SHP77 treated with DMSO at 0.1 percent for 48 hours (cell line): ENCODE results near the gene NFKBIB.
A peak's percentile ranks its signal among the peaks of the same experiment; 100 is the strongest.
"Not testable (repeated sequence)": the region's sequence is repeated elsewhere in the genome, so short reads cannot be mapped to it uniquely, and the experiment has no call there.

Source experiments
- DNase-seq: peaks from one replicate; lab custom pipeline; 2025; lab: John Stamatoyannopoulos, UW

Gene NFKBIB, protein sequence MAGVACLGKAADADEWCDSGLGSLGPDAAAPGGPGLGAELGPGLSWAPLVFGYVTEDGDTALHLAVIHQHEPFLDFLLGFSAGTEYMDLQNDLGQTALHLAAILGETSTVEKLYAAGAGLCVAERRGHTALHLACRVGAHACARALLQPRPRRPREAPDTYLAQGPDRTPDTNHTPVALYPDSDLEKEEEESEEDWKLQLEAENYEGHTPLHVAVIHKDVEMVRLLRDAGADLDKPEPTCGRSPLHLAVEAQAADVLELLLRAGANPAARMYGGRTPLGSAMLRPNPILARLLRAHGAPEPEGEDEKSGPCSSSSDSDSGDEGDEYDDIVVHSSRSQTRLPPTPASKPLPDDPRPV

DNA sequence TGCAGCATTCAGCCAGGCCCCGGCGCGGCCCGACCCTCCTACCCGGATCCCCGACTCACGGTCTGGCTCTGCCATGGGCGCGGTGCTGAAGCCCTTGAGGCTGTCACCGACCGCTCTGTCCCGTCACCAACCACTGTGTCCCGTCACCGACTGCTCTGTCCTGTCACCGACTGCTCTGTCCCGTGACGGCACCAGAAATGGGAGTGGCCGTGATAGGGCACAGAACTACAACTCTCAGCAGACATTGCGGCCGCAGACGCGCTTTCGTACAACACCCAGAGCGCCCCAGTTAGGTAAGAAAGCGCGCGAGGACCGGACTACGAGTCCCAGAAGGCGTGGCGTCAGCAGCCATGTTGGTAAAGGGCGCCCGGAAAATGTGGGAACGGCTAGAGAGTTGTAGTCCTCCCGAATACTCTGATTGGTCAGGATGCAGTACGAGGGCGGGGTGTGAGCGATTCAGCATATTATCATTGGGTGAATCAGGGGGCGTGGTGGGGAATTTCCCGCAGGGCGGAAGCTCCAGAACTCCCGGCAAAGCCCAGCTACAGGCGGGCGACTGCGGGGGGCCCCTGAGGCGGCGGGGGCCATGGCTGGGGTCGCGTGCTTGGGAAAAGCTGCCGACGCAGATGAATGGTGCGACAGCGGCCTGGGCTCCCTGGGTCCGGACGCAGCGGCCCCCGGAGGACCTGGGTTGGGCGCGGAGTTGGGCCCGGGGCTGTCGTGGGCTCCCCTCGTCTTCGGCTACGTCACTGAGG is at the start of gene NFKBIB, which contains the start of gene SIRT2:
Gene NFKBIB (plus strand): TSS at position 523 of the 755 bp plus-strand sequence. CDS start 64 bp downstream, at position 587.
Gene SIRT2 (minus strand): TSS at position 172 of the 755 bp plus-strand sequence. CDS start 97 bp downstream, at position 75.
- DNase-seq, result peak; percentile 100

DNA sequence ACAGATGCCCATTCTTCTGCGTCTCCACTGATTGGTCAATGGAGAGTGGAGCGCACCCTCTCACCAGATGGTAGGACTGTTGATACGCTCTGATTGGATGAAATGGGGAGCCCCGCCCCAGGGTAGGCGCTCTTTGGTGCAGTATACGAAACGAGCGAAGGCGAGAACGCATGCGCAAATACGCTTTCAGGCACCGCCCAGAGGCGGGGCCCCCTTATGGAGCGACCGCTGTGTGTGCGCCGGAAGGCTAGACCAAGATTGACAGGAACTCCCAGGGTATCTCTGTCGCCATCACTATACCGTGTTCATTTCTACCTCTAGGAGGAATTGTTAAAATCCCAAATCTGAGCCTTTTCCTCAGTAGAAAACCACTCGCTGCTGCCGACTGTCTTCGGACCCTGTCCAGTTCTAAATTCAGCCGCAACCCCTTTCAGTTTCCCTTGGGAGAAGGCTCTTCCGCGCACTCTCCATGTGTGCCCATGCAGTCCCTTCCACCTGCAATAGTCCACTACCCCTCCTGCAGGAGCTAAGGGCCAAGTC is 49.3 kb upstream of the NFKBIB start:
- DNase-seq, result peak; percentile 80

DNA sequence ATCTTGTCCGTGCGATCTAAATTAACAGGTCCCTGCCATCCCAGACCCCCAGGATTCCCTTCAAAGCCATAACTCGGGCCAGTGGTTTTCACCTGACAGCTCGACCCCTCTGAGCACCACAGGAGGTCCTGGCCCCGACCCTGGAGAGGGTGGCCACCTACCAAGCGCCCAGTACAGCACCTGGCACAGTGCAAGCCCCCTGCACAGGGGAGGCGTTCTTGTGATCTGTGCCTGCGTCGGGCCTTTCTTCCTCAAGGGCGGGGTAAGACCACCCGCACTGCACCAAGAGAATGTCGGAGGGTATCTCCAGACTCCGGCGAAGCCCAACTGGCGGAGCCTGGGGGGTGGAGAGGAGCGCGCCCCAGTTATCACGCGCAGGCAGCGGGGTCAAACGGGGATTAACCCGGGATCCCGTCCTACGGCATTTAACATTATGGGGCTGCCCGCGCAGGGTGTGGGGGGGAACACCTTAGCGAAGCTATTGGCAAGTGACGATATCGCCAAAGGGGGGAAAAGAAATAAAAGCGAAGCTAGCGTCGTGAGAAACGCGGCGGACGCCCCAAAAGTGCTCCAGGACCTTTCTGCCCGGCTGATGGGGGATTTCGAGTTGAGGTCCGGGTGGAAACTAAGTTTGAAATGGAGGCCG is 48.7 kb upstream of the NFKBIB start:
- DNase-seq, result no peak

DNA sequence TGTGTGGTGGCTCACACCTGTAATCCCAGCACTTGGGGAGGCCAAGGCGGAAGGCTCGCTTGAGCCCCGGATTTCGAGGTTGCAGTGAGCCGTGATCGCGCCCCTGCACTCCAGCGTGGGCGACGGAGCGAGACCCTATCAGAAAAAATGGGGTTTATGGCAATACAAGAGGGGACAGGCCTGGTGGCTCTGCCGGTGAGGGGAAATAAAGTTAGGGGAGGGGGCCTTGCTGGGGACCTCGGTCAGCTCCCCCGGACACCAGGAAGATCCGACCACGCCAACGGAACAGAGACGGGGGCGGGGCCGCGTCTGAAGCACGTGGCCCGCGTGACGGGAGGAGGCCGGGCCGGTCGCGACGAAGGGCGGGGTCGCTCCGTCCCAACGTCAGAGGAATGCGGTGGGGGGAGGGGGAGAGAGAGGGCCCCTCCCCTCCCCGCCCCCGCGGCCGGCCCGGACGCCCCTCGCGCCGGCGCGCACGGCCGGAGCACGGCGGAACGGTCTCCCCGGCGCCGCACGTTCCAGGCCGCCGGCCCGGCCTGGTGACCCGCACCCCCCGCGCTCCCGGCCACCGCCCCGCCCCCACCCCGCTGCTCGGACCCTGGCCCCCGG is 48.0 kb upstream of the NFKBIB start:
- peak; percentile 77 for DNase-seq

DNA sequence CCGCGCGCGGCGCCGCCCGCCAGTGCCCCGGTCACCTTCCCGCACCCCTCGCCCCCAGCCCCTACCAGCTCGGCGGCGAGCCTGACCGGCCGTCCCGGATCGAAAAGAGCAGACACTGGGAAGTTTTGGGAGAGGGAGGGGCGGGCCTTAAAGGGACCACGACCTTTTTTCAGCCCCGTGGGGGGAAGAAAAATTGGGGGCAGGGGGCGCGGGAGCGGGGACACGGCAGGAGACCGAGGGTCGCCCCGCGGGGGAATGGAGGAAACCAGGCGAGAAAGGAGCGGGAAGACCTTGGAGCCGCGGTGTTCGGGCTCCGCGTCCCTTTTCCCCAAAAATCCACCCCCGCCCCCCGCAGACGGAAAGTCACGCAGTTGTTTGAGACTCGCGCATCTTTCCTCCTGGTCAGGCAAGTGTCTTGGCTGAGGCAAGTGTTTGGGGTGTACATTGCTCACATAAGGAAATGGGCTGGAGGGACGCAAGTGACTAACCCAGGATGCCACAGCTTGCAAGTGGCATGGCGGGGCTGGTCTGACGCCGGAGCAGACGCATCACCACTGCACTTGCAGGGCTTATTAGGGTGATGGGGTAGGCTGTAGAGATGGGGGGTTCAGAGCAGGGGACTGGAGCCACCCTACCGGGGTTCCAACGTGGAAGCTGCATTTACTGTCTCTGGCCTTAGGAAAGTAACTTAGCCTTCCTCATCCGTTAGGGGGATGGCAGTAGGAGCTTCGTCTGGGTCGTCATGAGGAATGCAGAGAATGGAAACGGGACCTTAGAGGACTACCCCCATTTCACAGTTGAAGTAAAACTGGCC is 47.3 kb upstream of the NFKBIB start:
- DNase-seq, result no peak

DNA sequence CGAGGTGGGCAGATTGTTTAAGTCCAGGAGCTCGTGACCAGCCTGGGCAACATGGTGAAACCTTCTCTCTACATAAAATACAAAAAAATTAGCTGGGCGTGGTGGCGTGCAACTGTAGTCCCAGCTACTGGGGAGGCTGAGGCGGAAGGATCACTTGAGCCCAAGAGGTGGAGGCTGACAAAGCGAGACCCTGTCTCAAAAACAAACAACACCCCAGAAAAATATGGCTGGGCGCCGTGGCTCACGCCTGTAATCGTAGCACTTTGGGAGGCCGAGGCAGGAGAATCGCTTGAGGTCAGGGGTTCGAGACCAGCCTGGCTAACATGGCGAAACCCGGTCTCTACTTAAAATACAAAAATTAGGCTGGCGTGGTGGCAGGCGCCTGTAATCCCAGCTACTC is 46.6 kb upstream of the NFKBIB start:
- DNase-seq, result no peak

DNA sequence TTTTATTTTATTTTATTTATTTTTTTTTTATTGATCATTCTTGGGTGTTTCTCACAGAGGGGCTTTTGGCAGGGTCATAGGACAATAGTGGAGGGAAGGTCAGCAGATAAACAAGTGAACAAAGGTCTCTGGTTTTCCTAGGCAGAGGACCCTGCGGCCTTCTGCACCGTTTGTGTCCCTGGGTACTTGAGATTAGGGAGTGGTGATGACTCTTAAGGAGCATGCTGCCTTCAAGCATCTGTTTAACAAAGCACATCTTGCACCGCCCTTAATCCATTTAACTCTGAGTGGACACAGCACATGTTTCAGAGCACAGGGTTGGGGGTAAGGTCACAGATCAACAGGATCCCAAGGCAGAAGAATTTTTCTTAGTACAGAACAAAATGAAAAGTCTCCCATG is 44.8 kb upstream of the NFKBIB start:
- DNase-seq, result not testable (repeated sequence)

DNA sequence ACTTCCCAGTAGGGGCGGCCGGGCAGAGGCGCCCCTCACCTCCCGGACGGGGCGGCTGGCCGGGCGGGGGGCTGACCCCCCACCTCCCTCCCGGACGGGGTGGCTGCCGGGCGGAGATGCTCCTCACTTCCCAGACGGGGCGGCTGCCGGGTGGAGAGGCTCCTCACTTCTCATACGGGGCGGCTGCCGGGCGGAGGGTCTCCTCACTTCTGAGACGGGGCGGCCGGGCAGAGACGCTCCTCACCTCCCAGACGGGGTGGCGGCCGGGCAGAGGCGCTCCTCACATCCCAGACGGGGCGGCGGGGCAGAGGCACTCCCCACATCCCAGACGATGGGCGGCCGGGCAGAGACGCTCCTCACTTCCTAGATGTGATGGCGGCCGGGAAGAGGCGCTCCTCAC is 44.0 kb upstream of the NFKBIB start:
- not testable (repeated sequence) for DNase-seq

DNA sequence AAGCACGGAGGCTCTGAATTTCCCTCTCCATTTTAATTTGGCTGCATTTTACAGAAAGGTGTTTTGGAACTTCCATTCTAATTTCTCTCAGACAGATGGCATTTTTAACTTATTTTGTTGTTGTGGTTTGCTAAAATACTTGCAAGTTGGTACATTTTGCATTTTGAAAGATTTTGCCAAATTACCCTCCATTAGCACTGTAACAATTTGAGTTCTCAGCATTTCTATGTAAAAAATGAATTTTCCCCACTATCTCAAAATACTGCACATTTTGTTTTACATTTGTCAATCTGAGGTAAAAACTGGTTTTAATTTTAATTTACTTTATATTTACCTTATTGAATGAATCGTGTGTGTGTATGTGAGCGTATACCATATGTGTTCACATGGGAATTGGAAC is 43.0 kb upstream of the NFKBIB start:
- no peak for DNase-seq

DNA sequence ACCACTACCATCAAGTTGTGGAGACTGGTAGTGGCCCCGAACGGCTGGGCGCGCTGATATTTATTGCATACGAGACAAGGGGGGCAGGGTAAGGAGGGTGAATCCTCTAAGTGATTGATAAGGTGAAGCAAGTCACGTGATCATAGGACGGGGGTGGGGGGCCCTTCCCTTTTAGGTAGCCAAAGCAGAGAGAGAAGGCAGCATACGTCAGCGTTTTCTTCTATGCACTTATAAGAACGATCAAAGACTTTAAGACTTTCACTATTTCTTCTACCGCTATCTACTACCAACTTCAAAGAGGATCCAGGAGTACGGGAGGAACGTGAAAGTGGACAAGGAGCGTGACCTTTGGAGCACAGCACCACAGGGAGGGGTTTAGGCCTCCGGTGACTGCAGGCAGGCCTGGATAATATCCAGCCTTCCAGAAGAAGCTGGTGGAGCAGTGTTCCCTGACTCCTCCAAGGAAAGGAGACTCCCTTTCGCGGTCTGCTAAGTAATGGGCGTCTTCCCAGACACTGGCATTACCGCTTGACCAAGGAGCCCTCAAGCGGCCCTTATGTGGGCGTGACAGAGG is 40.1 kb upstream of the NFKBIB start:
- not testable (repeated sequence) for DNase-seq

DNA sequence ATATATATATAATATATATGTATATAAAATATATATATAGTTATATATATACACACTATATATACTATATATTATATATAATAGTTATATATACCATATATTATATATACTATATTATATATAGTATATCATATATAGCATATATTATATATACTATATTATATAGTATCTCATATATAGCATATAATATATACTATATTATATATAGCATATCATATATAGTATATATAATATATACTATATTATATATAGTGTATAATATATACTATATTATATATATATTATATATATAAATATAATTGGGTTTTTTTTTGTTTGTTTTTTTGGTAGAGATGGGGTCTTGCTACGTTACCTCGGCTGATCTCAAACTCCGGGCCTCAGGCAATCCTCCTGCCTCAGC is 38.4 kb upstream of the NFKBIB start:
- no peak for DNase-seq

DNA sequence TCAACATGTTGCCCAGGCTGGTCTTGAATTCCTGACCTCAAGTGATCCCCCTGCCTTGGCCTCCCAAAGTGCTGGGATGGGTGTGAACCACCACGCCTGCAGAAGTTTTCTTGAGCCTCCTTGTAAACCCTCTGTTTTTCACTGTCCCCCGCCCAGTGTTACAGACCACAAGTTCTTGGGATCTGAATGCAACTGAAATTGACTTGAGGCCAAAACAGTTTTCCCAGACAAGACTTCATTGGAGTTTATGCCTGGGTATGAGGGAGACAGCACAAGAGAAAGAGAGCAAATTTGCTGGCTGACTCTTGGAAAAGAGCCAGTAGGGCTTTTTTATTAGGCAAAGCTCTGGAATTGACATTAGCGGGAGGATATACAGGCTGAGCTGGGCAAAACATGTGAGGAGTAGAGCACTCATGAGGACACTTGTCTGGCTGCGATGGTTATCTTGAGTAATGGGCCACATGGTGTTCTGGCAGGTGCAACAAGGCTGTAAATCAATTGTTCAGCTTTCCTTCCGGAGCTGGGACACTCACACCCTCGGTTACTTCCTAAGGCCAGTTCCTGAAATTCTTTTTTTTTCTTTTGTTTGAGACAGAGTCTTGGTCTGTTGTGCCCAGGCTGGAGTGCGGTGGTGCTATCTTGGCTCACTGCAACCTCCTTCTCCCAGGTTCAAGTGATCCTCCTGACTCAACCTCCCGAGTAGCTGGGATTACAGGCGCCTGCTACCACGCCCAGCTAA is 37.3 kb upstream of the NFKBIB start:
- peak; percentile 94 for DNase-seq

DNA sequence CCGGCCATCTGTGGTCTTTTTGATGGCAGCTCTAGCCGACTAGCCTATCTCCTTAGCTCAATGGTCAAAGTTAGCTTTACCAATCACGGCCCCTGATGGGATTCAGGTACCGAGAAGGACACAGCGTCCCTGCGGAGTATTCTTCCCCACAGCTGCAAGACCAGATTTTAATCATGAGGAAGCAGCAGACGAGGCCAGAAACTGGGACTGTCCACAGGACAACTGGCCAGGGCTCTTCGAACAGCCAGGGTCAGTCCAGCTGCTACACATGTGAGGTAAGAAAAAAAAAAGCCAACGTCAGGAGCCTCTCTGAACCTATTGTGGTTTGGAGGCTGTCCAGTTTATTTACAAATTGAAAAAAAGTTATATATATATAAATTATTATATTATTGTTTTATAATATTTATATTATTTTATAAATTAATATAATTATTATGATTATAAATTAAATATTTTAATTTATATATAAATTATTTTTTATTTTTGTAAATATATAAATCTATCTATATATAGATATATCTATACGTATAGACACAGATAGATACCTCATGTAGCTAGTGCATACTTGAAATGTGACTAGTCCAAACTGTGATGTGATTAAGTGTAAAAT is 32.5 kb upstream of the NFKBIB start:
- DNase-seq, result no peak

DNA sequence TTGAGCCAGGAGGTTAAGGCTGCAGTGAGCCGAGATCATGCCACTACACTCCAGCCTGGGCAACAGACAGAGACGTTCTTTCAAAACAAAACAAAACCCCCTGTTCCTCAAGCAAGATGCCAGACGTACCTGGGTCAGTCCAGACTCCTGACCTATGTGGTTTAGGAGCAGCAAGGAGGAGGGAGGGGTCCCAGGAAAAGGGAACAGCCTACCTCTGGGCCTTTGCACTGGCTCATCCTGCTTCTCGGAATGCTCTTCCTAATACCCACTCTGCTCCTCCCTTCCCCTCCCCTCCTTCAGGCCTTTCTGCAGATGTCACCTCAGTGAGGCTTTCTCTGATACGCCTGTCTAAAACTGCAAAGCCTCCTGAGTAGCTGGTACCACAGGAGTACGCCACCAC is 31.2 kb upstream of the NFKBIB start:
- no peak for DNase-seq

DNA sequence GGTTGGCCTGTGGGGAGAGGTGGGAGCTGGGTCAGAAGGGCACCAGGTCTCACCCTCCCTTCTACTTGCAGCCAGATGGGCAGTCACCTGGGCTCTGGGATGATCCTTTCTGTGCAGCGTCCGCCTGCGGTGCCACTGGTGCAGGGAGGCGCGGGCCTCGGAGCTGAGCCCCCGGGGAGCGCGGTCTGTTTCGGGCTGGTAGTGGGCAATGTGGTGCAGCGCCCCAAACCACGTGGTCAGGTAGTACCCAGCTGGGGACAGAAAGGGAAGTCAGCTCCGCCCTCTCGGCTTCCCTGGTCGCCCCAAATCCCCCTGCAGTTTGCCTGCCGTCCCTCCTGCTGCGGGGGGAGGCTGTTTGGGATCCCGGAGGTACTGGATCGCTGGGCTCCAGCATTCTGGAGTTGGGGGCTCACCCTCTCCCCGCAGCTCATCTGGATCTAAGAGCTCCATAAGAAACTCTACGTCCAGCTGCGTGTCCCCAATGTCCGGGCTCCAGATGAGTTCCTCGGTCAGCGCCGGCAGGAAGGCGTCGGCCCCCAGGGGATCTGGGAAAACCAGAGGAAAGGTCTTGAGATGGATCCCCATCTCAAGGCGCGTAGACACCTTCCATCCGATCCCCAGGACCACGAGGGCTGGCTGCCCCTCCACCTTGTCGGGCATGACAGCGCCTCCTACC is 30.5 kb upstream of the NFKBIB start:
- no peak for DNase-seq

DNA sequence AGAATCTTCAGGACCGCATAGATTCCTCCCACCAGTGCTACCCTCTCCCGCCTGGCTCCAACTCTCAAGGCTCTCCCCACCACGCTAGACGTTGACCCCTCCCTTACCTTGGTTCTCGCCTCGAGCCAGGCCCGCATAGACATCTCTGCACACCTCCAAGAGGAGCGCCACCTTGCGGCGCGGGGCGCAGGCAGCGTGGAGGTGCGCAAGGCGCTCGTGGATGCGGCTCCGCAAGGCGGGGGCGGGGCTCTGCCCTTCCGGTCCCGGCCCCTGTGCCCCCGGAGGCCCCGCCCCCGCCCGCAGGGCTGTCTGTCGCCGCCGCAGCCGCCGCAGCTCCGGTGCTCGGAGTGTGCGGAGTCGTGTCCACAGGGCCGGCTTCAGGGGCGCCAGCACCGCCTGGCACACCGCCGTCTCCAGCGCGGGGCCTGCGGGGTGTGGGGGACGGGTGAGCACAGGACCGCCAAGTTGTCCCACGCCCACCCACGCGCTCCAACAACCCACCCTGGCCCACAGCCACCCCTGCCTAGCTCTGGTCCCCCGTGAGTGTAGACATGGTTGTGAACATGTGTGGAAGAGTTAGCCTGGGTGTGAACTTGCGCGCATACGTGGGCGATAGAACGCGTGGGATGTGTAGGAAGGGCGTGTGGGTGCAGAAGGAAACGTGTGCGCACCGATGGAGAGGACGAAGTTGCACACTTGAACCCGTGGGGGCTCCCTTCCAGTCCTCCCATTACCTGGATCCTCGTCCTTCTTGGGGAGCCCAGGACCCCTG is 29.7 kb upstream of the NFKBIB start:
- peak; percentile 91 for DNase-seq

DNA sequence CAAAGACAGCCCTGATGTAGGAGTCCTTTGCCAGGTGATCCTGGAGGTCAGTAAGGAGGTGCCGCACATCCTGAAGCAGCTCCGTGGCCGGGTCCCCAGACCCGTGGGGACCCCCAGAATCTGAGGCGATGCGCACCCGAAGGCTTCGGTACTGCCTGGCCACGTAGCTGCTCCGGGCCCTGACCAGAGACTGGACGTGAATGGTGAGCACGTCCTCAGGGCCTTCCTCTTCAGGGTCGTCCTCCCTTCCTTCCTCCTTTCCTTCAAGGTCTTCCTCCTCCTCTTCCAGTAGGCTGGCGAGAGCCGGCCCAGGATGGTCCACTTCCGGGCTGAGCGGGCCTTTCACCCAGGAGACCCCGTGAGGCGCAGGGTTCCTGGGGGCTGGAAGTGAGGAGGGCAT is 29.2 kb upstream of the NFKBIB start:
- no peak for DNase-seq

DNA sequence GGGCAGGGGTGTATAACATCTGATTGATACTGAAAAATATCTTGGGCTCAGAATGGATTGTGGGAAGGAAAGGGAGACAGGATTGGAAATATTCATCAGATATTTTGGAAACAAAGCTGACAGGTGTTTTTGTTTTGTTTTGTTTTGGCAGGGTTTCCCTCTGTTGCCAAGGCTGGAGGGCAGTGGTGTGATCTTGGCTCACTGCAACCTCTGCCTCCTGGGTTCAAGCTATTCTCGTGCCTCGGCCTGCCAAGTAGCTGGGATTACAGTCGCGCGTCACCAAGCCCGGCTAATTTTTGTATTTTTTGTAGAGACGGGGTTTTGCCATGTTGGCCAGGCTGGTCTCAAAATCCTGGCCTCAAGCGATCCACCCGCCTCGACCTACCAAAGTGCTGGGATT is 26.4 kb upstream of the NFKBIB start:
- not testable (repeated sequence) for DNase-seq
